Fibroblast of the aortic adventitia (primary cell): ENCODE data around the gene CYP4V2. TPM values are rescaled to one million over a fixed set of nuclear protein-coding genes. Genes with fewer than 3 reads are reported as not detected.
A peak's percentile ranks its signal among the peaks of the same experiment; 100 is the strongest.

ENCODE experiments used
- DNase-seq: peaks from one replicate; pipeline ENCODE4 v3.0.0-alpha.2; 2010; ENCODE audit warnings: low read depth
- H3K4me3 ChIP-seq: 2 replicates; pipeline ENCODE4 v1.5.1; 2011; ENCODE audit warnings: low read depth, mild to moderate bottlenecking, control low read depth, low read length, moderate library complexity
- CTCF ChIP-seq: IDR thresholded peaks from 2 replicates; pipeline ENCODE4 v1.5.1; 2011; ENCODE audit warnings: mild to moderate bottlenecking, low read length, control low read depth, inconsistent platforms; ENCODE audit not compliant: insufficient read depth
- total RNA-seq: library from RNA; depleted of rRNA; stranded (reverse); fragments of >200 nt; gene quantifications from 2 replicates; pipeline ENCODE4 v1.2.3, GENCODE V29; 2012; ENCODE audit warnings: low replicate concordance

Gene CYP4V2
- total RNA-seq, 1 donor, result 40.4 TPM

GRCh38 chr4:186200516-186200915 lies 9.1 kb downstream of the CYP4V2 start:
- no peak for DNase-seq
- TF ChIP-seq CTCF, result no peak
- no peak overlapping the region for H3K4me3 ChIP-seq

- no peak overlapping the region for H3K4me3 ChIP-seq
- no peak for TF ChIP-seq CTCF
- no peak for DNase-seq
Observed at GRCh38 chr4:186201010-186201409, 9.6 kb downstream of the CYP4V2 start.

GRCh38 chr4:186201535-186202230 lies 10.3 kb downstream of the CYP4V2 start:
- H3K4me3 ChIP-seq, result no peak overlapping the region
- DNase-seq, result peak; percentile 31
- peak; percentile 71 for TF ChIP-seq CTCF

GRCh38 chr4:186202490-186203140 lies 11.2 kb downstream of the CYP4V2 start:
- H3K4me3 ChIP-seq, result no peak overlapping the region
- TF ChIP-seq CTCF, result no peak

GRCh38 chr4:186203406-186203805 lies 12.0 kb downstream of the CYP4V2 start:
- no peak for TF ChIP-seq CTCF
- DNase-seq, result no peak

More at GRCh38 chr4:186202490-186203140, 11.2 kb downstream of the CYP4V2 start:
- DNase-seq, result no peak

GRCh38 chr4:186204103-186204559 lies 12.8 kb downstream of the CYP4V2 start:
- peak; percentile 55 for DNase-seq
- H3K4me3 ChIP-seq, result peak overlapping the region; percentile 47
- TF ChIP-seq CTCF, result no peak

More at GRCh38 chr4:186203406-186203805, 12.0 kb downstream of the CYP4V2 start:
- no peak overlapping the region for H3K4me3 ChIP-seq
